ENCODE data around the gene VILL.
A peak's percentile ranks its signal among the peaks of the same experiment; 100 is the strongest.
"Not testable (repeated sequence)": the region's sequence is repeated elsewhere in the genome, so short reads cannot be mapped to it uniquely, and the experiment has no call there.

Gene VILL

DNA sequence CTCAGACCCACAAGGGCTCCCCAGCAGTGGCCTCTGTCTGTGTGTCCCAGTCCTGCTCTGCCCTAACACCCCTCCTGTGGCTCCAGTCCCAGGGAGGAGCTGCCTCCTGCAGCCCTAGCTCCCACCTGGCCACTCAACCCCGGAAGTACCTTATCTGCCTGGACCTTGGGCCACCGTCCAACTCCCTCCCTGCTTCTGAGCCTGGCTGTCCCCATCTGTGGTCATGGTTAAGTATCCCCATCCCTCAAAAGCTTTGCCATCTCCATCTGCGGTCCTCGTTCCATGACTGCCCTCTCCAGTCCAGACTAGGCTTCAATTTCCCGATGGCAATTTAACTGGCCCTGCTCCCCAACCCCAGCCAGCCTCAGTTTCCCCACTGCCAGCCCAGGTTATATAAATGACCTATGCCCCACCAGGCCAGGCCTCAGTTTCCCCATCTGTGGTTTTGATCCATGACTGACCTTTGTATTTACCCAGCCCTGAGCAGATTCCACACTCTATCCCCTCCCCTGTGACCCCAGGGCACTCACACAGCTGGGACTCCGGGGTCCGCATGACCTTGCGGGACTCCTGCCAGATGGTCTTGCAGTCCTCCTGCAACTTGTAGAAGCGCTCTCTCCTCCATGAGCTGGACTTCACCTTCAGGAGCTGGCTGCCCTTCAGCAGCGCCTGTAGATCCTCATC lies 29.2 kb downstream of the VILL start:
- no peak for DNase-seq

DNA sequence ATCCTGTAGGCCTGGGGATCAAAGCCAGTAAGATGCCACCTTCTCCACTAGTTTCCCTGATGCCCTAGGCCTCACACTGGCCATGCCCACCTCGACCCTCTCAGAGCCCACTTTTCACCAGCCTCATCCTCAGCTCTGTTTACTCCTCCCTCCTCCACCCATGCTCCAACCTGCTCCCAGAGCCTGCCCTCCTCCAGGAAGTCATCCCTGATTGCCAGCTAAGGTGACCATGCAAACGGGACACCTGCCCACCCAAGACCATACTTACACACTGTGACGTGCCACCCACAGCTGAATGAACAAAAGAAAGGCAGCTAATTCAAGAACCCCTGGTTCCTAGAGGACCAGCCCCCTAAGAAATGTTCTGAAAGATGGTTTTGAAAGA lies 29.7 kb downstream of the VILL start:
- no peak for DNase-seq

DNA sequence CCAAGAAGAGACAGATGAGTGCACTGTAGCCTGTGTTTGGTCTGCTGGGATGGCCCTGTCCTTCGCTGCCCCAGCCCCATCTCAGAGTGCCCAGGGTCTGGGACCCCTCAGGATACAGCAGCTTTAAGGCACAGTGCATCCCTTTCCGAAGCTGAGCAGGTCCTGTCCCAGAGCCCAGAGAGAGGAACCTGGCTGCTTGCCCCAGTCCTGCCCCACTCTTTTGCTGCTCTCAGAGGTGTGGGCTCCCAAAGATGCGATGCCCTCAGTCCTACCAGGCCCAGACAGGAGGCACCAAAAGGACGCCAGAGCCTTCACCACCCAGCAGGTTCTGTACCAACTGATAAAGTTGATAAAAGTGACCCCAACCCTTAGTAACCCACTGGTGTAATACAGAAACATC lies 30.6 kb downstream of the VILL start:
- DNase-seq = no peak

DNA sequence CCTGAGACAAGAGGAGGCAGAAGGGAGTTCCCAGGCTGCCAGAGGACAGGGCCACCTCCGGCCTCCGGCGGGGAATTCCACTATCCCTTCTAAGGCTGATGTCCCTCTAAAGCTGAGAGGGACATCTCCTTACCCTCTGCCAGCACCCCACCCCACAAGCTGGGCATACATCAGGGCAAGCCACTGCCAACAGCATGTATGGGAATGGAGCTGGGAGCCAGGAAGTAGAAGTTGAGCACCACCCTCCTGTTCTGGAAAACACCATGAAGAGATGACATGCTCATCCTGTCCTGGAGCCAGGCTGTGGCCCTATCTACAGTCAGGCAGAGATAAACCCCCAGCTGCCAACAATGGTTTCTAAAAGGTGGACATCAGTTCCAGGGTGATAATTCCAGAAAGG lies 31.7 kb downstream of the VILL start:
- no peak for DNase-seq

DNA sequence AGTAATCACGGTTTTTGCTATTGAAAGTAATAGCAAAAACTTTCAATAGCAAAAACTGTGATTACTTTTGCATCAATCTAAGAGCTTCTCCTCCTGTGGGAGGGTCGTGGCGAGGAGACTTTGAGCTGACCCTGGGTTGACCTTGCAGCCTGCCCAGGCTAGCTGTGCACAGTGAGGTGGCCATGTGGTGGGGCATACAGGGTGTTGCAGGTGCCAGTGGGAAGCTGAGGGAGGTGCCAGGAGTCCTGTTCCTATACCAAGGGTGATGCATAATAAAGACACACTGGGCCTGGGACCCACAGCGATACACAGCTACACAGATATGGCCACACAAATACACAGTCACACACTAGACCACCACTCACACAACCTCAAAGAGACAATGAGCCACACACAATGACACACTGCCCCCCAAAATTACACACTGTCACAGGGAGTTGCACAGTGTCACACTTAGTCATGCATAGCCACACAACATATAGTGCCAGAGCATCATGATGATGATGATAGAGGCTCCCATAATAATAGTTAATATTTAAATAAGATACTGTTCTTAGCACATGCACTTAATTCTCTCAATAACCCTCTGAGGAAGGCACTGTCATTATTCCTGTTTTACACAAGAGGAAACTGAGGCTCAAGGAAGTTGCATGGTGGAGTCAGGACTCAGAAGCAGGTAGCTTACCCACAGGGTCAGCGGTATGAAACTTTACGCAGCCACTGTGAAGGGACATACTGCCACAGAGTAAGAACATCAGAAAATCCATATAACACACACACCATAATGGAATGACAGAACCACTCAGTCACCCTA lies 32.5 kb downstream of the VILL start:
- DNase-seq = no peak

DNA sequence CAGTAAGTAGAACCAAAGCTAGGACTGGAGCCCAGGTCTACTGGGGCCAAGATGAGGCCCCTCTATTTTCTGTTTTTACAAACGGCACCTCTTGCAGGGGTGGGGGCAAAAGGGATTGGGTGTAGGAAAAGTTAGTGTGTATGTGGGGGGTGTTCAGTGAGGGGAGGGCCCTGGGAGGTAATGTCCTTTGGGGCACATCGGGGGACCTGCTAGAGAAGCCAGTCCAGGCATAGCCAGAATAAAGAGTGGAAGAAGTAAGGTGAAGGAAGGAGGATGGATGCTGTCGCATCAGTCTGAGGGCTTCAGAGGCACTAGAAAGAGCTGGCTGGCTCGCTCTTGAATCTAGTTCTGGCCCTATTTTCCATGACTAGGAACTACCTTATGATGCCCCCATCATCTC lies 36.3 kb downstream of the VILL start:
- DNase-seq = no peak

DNA sequence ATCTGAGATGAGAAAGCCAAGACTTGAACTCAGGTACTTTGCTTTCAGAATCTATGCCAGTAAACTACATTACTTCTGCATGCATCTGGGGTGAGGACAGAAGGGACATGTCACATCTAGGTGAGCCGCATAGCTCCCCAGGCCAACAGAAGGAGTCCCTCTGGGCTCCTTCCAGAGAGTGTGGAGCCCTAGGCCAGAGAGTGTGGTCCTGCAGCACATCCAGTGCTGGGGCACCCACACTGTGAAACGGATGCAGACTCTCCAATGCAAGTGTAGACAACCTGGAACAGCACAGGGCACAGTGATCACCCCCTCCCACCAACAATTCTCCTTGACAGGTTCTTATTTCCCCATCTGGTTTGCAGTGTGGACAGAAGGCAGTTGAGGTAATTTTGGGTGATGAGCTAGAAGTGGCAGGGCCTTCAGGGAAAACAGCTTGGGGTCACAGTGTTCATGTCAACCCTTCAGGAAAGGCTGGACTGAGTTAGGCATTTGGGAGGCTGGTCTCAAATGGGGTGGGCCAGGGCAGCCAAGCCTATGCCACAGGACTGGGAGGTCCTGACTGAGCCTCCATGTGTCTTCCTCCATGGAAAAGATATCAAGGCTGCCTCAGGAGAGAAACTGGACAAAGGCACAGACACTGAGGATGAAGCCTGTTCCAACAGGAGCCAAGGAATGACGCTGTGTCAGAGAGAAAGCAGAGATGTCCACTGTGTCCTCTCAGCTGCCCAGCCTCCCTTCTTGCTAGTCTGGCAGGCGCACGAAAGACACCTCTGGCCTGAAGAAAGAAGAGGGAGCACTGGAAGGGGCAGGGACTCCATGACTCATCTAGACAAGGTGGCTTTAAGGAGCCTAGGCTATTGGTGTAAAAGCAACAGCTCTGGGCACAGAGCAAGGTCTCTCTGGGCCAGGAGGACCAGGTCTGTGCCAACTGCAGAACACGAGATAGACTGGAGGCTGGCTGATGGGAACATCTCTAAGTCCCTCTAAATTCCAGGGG lies 37.2 kb downstream of the VILL start:
- no peak for DNase-seq

DNA sequence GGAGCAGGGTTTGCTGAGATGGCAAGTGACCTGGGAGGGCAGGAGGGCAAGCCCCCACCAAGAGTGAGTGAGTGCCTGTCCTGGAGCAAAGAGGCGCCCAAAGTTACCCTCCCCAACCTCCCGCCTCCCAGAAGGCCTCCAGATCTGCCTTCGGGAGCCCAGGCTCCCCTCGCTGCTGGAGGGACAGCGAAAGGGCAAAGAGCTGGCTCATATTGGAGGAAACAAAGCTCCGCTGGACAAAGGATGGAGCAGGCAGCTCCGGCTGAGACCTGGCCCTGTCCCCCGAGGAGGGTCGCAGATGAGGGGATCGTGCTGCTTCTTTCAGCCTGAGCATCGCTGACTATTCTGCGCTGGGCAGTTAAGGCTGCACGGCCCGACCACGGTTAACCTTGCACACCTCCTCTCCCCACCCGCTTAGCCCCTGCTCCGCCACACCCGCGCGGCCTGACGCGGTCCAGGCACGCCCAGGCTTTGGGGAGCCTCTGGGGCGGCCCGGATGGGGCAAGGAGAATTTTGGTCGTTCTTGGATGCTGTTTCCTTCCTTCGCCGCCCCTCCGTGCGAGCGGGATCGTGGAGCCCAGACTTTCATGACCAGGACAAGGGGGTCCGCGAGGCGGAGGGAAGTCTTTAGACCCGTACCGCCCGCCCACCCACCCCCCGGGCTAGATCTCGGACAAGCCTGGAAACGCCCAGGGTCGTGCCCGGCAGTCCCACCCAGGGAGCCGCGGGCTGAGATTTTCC lies 38.2 kb downstream of the VILL start:
- no peak for DNase-seq

DNA sequence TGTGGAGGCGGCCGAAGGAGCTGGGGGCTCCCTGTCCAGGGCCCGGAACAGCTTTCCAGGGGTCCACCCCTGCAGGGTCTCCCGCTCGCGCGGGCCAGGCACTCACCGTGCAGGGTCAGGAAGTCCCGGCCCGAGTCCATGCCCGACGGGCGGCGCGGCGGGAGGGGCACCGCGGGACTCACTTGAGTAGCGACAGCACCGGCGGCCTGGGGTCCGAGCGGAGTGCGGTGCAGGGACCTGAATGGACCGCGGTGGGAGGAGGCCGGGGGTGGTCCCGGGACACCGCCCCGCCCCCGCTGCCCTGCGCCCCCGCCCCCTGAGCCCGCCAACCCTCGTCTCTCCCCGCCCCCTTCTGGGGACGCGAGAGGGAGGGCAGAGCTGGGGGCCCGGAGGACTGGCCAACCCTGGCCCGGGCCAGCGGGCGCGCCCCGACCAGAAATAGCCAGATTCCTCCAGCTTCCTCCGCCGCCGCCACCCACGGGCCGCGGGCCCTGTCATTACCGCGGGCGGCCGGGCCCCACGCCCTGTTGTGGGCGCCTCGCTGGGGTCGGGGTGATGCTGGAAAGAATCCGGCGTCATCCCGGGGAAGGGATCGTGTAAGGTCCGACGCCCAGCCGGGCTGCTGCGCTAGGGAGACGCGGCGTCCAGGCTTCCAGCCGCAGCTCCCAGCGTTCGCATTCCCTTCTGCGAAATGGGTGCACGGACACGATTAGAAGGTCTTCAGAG lies 39.0 kb downstream of the VILL start, which contains the start of gene PLCD1:
TSS of gene PLCD1 (minus strand) at position 243 of the 726 bp plus-strand sequence. CDS start at position 140, 103 bp downstream.
- peak; percentile 14 to 48 for DNase-seq

DNA sequence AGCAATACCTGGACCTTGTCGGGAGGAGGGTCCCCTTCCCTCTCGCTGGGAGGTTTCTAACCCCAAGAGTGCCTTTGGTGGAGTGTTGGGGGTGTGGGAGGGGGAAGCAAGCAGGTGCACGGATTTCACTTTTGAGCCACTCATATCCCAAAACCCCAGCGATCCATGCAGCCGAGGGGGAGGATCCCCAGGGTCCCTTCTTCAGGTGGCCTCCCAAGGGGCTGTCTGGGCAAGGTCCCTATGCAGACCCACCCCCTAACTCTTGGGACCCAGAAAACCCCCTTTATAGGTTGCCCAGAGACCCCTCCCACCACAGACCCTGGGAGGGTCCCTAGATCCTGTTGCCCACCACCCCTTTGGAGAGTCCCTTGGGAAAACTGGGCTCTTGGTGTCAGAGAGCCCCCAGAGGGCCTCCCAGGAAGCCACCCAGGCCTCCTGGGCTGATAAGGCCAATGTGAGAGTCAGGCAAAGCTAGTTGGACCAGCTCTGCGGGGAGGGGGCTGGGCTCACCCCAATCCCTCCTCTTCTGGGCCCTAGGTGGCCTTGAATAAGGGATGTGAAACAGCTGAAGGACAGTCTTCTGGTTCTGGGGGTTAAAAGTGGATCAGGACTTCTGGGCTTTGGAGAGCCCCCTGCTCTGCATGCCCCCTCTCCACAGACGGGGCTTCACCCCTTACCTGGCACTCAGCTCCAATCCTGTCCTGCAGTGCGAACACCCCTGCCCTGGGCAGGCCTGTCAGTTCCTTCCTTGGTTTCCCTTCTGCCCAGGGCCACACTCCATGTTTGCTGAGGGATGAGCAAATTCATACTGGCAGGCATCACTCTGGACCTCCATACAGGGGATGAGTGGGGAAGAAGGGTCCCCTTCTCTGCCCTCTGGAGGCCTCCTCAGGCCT lies 39.8 kb downstream of the VILL start:
- no peak for DNase-seq

DNA sequence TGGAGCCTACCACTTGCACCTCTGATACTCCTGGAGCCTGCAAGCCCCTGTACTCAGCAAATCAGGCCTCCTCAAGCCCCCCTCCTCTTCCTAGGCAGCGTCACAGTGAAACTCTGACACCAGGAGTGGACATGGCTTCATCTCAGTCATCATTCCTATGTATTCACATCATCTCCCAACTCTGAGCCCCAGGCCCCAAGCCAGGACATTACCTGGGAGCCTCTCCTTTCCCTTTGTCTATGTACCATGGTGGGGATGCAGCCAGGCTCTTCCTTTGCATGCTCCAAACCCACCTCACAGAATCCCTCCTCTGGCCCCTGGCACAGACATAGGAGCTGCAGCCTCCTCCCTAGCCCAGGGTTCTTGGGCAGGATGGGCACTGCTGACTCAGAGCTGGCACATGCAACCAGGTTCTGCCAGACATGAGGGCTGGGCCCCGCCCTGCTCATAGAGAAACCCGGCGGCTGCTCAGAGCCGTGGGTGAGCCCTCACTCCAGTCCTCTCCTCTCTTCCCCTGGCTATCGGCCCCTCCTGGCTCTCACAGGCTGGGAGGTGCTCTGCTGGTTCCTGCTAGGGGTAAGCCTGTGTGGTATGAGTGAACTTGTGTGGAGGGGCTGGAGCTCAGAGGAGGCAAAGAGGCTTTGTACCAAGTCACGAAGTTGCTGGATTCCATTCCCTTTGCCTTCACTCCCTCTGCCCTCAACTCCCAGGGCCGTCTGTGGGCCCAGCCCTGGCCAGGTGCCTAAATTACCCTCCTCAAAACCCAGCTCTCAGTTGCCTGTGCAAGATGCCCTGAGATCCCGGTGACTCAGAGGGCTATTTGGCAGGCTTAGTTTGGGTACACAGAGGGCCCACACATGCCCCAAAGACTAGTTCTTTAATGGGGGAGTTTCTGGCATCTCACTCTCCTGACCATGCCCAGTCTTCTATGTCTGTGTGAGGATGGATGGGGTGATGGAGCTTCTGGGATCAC lies 40.7 kb downstream of the VILL start:
- DNase-seq = no peak

DNA sequence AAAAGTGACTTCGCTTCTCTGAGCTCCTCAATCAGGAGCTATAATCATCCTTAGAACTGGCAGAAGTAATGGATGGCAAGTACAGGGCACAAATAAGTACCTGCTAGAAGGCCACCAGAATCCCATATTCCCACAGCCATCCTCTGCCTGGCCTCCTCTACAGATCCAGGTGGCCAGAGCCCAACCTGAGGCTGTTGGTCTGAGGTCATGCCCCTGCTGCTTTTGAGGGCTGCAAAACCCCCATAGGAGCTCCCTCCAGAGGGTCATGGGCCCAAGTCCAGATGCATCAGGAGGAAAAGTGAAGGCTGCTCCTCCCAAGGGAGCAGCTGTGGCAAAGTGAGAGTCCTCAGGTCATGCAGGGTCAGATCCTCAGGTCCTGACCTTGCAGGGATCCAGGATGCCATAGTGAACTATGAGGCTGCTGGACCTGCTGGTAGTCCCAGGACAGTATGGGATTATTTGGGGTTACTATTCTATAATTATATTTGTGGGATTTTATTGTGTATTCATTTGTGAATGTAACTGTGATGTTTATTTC lies 41.8 kb downstream of the VILL start:
- no peak for DNase-seq

DNA sequence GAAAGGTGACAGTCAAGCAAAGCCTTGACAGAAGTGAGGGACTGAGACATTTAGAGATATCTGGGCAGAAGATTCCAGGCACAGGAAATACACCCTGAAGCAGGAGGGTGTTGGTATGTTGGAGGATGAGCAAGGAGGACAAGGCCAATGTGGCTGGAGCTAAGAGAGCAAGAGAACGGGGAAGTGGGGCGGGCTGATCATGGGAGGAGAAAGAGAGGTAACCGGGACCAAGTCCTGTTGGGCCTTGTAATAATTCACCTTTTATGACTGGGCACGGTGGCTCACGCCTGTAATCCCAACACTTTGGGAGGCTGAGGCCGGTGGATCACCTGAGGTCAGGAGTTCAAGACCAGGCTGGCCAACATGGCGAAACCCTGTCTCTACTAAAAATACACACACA lies 43.0 kb downstream of the VILL start:
- not testable (repeated sequence) for DNase-seq

DNA sequence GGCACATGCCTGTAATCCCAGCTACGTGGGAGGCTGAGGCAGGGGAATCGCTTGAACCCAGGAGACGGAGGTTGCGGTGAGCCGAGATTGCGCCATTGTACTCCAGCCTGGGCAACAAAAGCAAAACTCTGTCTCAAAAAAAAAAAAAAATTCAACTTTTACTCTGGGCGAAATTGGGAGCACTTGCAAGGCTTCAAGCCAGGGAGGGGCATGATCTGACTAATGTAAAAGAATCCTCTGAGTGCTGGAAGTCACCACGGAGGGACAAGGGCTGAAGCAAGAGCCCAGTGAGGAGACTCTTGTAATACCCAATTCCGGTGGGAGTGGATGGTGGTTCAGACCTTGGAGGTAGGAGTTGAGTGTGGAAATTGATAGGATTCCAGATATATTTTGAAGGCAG lies 43.7 kb downstream of the VILL start:
- DNase-seq = not testable (repeated sequence)

DNA sequence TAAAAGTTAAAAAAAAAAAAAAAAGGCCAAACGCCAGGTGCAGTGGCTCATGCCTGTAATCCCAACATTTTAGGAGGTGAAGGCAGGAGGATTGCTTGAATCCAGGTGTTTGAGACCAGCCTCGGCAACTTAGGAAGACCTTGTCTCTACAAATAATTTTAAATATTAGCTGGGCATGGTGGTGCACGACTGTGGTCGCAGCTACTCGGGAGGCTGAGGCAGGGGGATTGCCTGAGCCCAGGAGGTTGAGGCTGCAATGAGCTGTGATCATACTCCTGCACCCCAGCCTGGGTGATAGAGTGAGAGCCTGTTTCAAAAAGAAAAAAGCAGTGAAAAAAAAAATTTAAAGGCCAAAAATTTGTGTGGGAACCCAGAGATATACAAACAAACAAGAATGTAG lies 45.7 kb downstream of the VILL start:
- DNase-seq = no peak

DNA sequence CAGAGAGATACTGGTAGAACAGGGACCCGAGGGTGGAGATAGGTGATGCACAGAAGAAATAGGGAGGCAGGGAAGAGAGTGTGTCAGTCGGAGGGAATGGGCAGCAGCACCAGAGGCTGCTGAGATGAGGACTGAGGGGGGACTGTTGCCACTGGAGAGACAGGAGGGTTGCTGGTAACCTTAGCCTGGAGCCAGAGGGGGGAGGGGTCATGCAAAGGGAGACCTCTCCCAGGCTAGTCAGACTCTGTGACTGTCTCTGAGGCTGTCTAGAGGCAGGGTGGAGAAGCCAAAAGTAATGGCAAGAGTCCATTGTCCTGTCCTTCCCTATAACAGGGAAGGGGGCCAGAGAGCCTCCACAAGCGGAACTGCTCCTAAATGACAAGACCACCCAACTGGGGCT lies 46.3 kb downstream of the VILL start:
- no peak for DNase-seq

DNA sequence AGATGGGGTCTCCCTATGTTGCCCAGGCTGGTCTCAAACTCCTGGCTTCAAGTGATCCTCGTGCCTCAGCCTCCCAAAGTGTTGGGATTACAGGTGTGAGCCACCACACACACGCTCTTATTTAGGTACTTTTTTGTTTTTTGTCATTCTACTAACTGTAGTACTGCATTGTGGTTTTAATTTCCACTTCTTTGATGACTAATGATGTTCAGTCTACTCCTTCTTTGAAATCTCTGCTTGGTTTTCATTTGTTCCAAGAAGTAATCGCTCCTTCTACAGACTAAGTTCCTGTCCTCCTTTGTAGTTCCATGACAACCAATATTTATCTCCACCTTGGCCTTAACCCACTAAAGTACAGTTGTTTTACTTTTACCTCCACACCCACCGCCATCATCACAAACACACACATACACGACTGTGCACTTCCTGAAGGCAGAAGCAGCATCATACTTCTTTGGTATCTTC lies 47.9 kb downstream of the VILL start:
- no peak for DNase-seq

DNA sequence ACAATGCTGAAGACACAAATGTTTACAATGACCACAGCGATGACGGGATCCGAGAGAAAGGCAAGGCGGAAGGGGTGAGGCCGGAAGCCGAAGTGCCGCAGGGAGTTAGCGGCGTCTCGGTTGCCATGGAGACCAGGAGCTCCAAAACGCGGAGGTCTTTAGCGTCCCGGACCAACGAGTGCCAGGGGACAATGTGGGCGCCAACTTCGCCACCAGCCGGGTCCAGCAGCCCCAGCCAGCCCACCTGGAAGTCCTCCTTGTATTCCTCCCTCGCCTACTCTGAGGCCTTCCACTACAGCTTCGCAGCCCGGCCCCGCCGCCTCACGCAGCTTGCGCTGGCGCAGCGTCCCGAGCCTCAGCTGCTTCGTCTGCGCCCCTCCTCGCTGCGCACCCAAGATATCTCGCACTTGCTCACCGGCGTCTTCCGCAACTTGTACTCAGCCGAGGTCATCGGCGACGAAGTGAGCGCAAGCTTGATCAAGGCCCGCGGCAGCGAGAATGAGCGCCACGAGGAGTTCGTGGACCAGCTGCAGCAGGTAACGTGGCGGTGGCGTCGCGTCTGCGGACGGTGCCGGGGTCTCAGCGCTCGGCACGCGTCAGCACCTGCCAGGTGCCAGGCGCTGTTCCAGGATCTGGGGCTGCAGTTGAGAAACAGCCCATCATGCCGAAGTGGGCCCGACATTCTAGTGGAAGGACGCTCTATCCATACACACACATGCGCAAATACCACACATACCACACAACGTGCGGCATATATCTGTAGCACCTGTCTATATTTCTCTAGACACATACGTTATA lies 48.7 kb downstream of the VILL start, which contains the start of gene DLEC1:
TSS of gene DLEC1 (plus strand) at position 108 of the 798 bp plus-strand sequence. CDS start at position 126, 18 bp downstream.
- no peak for DNase-seq

All from NCI-H1930 (cell line).